Measurements from ENCODE around the gene RSU1.
"Not testable (repeated sequence)": the region's sequence is repeated elsewhere in the genome, so short reads cannot be mapped to it uniquely, and the experiment has no call there.

The RSU1 gene

DNA sequence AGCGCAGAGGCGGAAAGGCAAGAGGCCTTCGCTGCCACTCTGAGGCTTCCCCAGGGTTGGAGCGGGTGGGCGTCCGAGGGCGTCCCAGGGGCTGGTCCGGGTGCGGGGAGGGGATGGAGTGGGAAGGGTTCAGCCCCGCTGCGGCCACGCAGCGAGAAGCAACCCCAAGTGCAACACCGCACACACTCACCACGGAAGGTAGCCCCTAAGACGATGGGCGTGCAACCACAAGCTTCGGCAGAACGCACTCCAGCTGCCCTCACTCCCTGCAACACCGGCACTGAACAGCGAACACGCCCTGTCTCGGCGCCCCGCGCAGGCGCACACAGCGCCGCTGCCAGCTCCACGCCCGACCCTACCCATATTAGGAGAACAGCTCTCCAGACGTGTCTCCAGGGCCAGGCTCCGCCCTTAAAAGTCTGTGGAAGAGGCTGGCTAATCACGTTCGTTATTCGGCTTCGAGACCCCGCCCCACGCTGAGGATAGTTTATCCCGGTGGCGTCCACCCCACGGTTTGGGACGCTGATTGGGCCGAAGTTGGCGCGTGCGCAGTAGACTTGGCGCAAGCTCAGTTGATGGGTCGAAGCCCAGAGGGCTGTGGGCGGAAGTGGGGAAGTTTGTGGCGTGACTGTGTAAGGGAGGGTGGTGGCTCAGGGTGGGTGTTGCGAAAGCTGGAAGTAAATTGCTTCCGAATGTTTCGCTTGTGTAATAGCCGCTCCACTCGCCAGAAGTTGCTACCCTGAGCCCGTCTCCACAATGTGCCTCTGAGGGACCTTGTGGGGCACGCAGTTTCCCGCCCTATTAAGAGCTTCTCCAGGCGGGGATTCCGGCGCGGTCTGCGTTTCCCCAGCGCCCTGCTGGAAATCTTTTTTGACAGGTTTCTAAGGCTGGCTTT, at the start of gene RSU1:
Gene RSU1 (minus strand): TSS at position 300 of the 895 bp plus-strand sequence. CDS start 343 bp downstream, outside the sequence.
- peak; percentile 99 for DNase-seq

DNA sequence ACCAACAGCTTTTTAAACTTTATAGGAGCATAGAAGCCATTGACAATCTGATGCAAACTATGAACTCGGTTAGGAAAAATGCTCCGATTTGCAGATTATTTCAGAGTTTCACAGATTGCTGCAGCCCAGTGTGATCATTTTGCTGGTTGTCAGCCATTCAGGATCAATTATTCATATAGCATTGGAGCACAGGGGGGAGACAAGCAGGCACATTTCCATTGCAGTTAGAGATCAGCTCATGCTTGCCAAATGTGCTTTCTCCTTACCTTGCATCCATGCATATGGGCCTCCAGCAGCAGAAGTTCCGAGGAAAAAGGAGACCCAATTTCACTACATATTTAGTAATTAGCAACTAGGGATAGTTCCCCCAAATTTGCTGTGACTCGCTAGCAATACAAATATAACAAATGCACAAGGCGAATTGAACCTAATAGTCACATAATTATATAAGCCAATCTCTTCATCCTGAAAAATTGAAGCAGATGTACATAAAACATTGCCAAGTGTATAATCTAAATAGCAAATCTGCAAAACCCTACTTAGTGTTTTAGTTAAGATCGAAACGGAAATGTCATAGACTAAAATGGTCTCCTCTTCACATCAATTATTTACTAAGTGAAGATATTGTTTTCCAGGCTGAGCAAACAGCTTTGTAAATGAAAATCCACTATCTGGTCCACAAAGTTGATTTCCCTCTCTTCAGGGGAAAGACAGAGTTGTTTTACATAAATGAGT, 49.5 kb upstream of the RSU1 start:
- no peak for DNase-seq

DNA sequence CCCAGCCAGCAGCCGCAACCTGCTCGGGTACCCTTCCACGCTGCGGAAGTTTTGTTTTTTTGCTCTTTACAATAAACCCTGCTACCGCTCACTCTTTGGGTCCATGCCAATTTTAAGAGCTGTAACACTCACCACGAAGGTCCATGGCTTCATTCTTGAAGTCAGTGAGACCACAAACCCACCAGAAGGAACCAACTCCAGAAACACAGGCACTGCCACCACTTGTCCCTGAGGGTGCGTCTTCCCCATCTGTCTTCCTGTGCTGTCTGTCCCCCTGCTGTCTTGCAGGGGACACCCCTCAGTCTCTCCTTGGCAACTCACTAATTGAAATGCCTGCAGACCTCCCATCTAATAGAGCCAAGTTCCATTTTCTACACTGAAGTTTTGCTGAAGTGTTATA, 48.5 kb upstream of the RSU1 start:
- DNase-seq, result no peak

DNA sequence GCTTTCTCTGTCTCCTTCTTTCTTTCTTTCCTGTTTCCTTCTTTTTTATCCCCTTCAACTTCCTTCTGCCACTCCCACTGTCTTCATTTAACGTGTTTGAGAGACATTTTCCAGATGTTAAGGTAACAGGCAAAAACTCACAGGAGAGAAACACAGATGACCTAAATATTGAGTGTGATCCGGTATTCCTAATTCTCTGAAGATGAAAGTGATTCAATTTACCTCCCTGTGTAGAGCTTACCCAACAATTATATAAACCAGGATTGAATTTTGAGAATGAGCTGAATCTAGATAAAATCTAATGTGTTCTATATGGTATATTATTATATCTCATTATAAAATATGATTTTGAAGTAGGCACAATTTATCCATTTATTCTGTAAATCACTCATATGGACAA, 46.5 kb upstream of the RSU1 start:
- no peak for DNase-seq

DNA sequence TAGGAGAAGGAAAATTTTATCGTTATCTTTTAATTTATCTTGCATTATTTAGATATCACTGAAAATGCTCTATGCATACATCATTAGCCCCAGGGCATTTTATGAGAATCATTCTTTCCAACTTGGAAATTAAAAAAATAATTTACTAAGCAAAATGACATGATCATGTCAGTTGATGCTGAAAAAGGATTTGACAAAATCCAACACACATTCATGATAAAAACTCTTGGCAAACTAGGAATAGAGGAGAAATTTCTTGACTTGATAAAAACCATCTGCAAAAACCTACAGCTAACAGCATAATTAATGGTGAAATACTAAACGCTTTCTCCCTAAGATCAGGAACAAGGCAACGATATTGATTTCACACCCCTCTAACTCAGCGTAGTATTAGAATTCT, 40.2 kb upstream of the RSU1 start:
- DNase-seq, result no peak

DNA sequence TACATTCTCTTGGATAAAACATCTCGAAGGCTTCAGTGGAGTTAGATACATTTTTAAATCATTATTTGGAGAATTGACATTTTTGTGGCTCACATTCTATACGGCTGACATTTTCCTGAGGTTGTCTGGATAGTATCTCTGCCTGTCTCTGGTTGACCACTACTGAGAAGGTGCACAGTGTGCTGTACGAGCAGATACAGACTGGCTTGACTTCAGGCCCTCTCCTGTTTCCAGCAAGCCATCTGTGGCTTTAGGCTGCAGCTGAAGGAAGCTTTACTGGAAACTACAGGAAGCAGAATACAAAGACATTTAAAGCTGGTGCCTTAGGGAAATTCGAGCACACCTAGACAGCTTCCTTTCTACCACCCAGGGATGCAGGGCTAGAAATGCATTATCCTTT, 39.3 kb upstream of the RSU1 start:
- DNase-seq, result no peak

DNA sequence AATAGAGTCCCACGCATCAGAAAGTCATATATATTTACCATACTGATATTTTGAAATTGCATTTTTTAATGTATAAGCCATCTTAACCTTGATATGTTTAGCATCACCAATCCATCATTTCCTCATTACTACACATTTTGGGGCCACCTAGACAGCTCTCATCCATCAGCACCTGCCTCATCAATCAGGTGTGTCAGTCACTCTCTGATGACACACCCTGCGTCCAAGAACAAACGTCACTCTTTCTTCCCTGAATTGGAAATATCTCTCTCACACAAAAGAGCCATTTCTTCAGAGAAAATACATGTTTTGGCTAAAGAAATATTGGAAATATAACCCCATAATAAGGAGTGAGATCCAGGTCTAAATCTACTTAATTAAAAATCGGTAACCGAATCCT, 38.9 kb upstream of the RSU1 start:
- DNase-seq, result no peak

DNA sequence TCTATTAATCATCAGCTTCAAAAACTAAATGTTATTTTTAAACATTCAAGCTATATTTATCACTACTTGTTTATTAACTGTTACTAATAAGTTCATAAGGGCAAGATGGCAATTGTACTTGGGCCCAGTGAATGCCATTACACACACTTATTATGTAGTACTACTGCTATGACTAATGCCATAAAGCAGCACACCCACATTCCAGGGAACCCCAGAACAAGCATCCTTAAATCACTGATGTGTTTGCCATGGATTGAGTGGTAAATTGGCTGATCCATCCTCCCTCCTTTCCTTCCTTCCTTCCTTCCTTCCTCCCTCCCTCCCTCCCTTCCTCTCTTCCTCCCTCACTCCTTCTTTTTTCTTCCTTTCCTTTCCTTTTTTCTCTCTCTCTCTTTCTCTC, 37.4 kb upstream of the RSU1 start:
- no peak for DNase-seq

DNA sequence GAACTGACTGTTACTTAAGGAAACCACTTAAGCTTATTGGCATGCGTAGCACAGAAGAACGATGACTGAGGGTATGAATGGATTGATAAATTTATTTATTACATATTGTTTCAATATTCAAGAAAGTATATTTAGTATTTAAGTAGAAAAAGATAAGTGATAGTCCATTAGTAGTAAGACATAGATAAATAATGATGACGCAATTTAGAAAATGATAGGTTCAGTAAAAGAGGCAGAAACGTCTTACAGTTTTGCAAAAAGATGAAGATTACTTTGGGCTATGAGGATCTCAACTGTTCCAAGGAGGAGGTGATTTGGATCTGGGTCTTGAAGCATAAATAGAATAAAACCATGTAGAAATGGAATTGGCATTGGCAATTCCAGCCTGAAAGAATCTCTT, 36.6 kb upstream of the RSU1 start:
- DNase-seq, result no peak

DNA sequence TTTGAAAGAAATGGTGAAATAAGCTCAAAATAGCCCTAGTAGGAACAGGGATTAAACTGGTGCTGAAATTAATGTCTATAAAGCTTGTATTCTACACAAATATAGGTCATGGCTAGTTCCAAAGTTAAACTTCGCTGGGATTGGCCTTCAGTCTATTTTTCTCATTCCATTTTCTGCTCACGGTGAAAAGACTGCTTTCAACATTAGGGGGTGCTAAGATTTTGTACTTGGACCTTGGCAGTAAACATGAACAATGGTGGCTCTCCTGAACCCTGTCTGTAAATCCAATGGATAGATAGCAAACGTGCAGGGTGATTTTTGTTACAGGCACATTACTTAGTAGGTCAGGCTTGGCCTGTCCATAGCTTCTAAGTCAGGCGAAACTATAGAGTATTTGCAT, 36.0 kb upstream of the RSU1 start:
- no peak for DNase-seq

DNA sequence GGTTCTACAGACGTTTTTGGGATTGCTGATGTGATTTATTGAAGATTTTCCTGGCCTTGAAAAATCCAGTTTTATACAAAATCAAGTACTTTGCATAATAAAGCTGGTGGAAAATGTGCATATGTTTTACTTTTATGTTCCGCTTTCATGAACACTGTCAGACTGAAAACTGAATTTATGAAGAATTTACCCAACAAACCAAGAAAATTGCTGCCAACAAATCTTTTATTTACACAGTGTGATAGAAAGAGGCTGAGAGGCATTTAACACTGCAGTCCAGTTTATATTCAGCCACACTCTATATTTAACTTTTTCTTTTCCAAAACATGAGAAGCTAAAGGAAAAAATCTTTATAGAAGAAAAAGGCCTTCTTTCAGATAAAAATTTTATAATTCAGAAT, 35.4 kb upstream of the RSU1 start:
- DNase-seq, result no peak

DNA sequence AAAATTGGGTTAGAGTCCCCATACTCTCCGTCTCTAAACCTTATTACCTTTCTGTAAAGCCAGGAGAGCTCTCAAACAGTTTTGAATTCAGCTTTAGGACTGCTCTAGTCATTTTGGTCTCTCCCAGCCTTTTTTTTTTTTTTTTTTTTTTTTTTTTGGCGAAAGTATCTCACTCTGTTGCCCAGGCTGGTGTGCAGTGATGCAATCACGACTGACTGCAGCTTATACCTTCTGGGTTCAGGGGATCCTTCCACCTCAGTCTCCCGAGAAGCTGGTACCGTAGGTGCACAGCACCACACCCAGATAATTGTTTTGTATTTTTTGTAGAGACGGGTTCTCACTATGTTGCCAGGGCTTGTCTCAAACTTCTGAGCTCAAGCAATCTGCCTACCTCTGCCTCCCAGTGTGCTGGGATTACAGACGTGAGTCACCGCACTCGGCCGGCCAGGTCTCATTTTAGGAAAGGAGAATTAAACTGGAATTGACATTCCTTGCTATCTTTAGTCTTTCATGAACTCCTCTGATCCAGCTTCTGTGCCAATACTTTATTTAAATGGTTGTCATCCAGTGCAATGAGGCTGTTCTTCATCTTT, 31.4 kb upstream of the RSU1 start:
- DNase-seq, result no peak

DNA sequence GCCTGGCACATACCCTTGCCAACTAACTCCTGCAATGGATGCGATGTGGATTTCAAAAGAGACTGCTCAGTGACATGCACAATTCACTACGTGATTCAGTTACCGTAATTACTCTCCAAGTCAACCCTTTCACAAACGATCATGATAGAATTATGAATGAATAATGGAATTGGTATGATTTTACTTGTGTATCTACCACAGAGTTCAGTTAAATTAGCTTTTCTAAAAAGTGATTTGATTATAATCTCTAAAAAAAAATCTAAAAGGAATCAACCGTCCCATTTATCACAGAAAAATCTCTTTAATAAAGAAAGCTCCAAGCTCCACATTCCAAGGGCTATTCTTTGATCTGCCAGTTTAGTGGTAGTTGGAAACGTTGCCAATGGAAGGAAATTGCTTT, 30.4 kb upstream of the RSU1 start:
- no peak for DNase-seq

DNA sequence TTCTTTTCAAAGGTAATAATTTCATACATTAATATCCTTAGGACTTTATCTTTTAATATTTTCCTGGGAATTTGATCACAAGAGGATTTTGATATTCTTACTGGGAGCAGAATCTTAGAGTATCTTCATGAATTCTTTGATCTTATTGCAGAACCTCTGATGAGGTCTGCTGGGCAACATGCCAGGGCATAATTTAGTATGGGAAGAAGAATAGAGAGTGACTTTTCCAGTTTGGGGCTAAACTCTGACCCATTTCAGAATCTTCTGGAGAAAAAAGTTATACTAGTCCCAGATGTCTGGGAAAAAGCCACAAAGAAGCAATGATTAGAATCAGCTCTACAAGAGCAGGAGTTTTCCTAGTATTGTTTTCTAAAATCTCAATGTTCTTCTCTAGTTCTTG, 28.0 kb upstream of the RSU1 start:
- no peak for DNase-seq

DNA sequence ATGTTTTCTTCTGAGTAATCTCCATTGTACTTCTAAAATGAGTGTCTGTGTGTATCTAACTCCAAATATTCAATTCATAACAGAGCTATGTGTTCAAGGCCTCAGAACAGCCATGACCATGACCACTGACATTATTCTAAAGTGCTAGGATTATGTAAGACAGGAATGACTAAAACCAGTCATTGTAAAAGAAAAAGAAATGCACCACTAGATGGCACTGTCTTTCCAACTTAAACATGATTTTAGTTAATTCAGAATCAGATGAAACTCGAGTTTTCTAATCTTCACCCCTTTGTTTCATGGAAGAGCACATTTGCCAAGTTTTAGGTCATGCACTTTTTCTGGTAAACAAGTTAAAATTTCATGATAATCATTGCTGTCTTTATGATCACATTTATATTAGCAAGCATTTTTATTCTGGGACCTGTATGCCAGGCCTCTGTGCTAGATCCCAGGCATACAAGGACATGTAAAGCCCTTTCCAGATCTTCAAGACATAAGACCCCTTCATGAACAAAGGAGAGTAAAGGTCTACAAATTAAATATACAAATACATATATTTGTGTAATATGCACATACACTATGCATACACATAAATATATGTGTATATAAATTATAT, 26.1 kb upstream of the RSU1 start:
- no peak for DNase-seq

DNA sequence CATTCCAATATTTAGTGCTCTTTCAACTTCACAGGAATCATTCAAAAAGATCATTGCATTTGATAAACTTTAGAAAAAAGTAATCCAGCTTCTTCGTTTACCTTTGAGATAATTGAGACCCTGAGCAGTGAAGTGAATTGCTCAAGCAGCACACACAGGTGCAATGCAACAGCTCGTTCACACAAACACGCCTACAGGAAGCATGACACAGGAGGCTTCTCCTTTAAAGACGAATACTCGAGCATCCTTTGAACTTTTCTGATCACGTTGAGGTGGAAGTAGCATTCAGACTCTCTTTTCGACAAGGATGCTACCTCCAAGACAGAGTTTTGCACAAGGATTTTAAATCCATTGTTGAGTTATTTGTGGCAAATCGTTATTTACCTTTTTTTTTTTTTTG, 18.0 kb upstream of the RSU1 start:
- peak in 1 of 4 experiments; percentile 9 for DNase-seq

DNA sequence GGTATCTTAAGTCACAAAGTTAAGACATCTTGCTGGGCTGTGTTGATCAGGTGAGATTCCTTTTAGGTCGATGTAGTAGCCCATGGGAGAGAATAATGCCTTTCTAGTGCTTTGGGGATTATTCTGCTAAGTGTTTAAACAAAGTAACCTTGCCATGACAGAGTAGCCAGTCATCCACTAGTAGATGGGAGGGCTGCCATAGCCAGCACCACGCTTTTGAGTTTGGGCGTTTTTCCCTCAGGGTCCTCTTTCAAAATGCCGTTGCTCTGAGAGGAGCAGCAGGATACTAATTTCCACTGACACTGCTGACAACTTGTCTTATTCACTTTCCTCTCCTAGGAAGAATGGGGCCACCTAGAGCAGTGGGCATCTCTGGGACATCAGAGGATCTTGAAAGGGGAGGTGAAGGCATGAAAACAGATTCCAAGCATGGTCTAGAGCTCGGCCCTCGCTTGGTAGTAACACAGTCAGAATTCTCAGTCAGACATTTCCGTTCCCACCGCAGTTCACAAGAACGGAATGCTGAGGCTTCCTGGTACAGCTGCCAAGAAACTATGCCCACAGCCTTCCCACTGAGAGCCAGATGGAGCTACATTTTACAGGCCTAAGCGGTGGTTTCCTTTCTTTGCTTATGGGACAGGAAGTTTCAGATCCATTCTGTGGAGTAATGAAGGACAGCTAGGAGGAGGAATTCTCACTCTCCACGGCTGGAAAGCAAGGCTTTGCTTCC, 15.3 kb upstream of the RSU1 start:
- DNase-seq, result no peak

DNA sequence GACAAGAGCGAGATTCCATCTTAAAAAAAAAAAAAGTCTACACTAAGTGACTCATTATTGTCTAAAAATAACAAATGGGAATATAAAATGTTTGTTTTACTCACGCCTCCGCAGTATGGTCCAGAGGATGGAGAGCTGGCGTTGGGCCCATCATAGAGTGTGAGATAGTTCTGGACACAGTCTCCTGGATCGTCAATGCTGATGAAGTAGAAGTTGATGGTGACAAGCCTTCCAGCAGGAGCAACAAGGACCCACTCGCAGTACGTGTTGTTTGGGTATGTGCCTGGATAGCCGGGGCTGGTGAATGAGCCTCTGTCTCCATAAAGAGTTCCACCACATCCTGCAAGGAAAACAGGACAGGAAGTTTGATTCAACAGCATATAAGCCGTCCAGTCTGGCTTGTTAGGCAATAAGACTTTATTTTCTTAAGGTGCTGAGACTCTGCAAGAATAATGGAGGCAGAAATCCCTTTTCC, 11.5 kb upstream of the RSU1 start:
- no peak for DNase-seq

DNA sequence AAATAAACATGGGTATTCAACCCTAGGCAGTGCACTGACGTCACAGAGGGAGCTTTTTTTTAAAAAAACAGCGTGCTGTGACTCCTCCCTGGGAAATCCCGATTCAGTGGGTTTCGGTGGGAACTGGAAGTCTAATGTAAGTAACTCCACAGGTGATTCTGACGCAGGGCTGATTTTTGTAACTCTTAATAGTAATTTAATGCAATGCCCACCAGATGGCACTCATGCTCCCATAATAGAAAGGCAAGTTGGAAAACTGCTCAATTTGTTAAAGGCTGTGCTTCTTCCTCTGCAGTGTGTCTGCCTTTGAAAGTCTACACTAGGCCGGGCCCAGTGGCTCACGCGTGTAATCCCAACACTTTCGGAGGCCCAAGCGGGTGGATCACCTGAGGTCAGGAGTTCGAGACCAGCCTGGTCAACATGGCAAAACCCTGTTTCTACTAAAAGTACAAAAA, 10.9 kb upstream of the RSU1 start:
- DNase-seq, result peak; percentile 25 to 46 (median 32)

DNA sequence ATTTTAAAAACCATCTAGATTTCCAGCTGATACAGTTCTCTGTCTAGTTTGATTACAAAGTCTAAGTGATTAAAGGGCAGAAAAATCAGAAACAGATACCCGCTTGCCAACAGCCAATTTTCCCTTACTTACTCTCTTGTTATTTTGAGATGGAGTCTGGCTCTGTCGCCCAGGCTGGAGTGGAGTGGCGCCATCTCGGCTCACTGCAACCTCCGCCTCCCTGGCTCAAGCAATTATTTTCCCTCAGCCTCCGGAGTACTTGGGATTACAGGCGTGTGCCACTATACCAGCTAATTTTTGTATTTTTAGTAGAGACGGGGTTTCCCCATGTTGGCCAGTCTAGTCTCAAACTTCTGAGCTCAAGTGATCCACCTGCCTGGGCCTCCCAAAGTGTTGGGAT, 10.2 kb upstream of the RSU1 start:
- not testable (repeated sequence) for DNase-seq

DNA sequence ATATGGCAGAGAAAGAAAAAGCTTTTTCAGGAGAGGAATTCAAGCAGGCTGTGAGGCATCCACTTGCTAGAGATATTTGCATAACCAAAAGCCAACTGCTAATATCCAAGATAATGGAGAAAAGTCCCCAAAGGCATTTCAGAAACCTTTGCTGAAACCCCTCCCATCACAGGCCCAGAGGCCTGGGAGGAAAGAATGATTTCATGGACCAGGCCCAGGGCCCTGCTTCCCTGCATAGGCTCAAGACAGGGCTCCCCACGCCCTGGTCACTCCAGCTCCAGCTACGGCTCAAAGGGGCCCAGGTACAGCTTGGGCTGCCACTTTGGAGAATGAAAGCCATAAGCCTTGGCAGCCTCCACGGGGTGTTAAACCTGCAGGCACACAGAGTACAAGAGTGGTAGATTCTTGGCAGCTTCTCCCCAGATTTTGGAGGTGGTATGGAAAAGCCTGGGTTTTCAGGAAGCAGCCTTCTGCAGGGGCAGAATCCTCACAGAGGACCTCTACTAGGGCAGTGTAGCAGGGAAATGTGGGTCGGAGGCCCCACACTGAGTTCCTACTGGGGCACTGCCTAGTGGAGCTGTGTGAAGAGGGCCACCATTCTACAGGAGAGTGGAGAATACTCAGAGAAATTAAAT, 5.6 kb upstream of the RSU1 start:
- no peak for DNase-seq

DNA sequence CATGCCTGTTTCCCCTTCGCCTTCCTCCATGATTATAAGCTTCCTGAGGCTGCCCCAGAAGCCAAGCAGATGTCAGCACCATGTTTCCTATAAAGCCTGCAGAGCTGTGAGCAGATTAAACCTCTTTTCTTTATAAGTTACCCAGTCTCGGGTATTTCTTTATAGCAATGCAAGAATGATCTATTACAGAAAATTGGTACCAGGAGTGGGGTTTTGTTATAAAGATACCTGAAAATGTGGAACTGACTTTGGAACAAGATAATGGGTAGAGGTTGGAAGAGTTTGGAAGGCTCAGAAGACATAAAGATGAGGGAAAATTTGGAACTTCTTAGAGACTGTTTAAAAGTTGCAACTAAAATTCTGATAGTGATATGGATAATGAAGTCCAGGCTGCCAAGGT, 4.8 kb upstream of the RSU1 start:
- DNase-seq, result no peak
